EL (cell line): ENCODE data around the gene TCF7L2.

ENCODE experiments used
- DNase-seq: peaks from one replicate; pipeline ENCODE4 v3.0.0-alpha.2; 2016

TCF7L2 gene

GRCh38 chr10:113187063-113187777 lies 237.2 kb downstream of the TCF7L2 start:
- no peak for DNase-seq

- DNase-seq: peak; percentile 79
Observed at GRCh38 chr10:113199459-113199858, 249.4 kb downstream of the TCF7L2 start.

GRCh38 chr10:113202011-113202410 lies 252.0 kb downstream of the TCF7L2 start:
- DNase-seq: no peak

- no peak for DNase-seq
Observed at GRCh38 chr10:113207924-113208323, 257.9 kb downstream of the TCF7L2 start.

- DNase-seq: no peak
Observed at GRCh38 chr10:113213035-113213434, 263.0 kb downstream of the TCF7L2 start.

- DNase-seq: no peak
Observed at GRCh38 chr10:113214331-113214730, 264.3 kb downstream of the TCF7L2 start.

- DNase-seq: no peak
Observed at GRCh38 chr10:113216102-113216501, 266.1 kb downstream of the TCF7L2 start.
